ENCODE measurements around the gene KIDINS220. TPM values are rescaled to one million over a fixed set of nuclear protein-coding genes. Genes with fewer than 3 reads are reported as not detected.

The KIDINS220 gene
- total and polyA plus RNA-seq, 2 of the 13 experiments (the other 11 are each of a cell fraction or from before 2014, with no cell fraction given), result 25.2 to 32.3 TPM

DNA sequence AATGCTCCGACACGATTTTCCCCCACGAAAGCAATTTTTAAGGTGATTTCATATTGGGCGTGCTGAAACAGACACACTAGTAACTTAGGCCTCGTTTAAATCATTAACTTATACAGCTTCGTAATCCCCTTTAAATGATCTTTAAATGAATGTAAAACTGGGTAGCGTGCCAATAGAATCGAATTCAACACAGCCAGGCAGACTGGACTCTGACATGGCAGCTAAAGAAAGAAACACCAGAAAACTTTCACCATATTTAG, 157.9 kb downstream of the KIDINS220 start (continued):
- TF ChIP-seq ZNF564 (CRISPR knock-in tag; IDR thresholded peaks at IDR 0.05) (no peak), ZNF468 (CRISPR knock-in tag; IDR thresholded peaks at IDR 0.05) (0 out of 2 replicates have a peak, but pooled peaks have one; percentile 52), TBX3 (IDR thresholded peaks at IDR 0.05; ENCODE audit: borderline replicate concordance) (no peak), RARG (CRISPR knock-in tag; IDR thresholded peaks at IDR 0.05; ENCODE audit: low read depth) (no peak), DMAP1 (CRISPR knock-in tag; IDR thresholded peaks at IDR 0.05) (0 out of 2 replicates have a peak, but pooled peaks have one; percentile 4), ZNF550 (CRISPR knock-in tag; IDR thresholded peaks at IDR 0.05; ENCODE audit: borderline replicate concordance) (no peak), ZNF263 (CRISPR knock-in tag; IDR thresholded peaks at IDR 0.05) (no peak), ZNF749 (CRISPR knock-in tag; IDR thresholded peaks at IDR 0.05; ENCODE audit: borderline replicate concordance) (0 out of 2 replicates have a peak, but pooled peaks have one; percentile 30), TOPORS (CRISPR knock-in tag; IDR thresholded peaks at IDR 0.05) (no peak), SKI (IDR thresholded peaks at IDR 0.05; ENCODE audit: partially characterized antibody) (no peak), MYNN (CRISPR knock-in tag; IDR thresholded peaks at IDR 0.05; ENCODE audit: low read depth) (no peak), REL (CRISPR knock-in tag; conservative IDR thresholded peaks at IDR 0.05) (peak; percentile 63; the same call in 1 of the 2 replicates), ZNF841 (CRISPR knock-in tag; IDR thresholded peaks at IDR 0.05; ENCODE audit: borderline replicate concordance) (no peak), ETV6 (CRISPR knock-in tag; conservative IDR thresholded peaks at IDR 0.05) (no peak), RARA (CRISPR knock-in tag; IDR thresholded peaks at IDR 0.05) (no peak), ZNF605 (CRISPR knock-in tag; IDR thresholded peaks at IDR 0.05) (no peak), SMAD3 (CRISPR knock-in tag; IDR thresholded peaks at IDR 0.05) (0 out of 2 replicates have a peak, but pooled peaks have one; percentile 6)
- TF ChIP-seq, protein P1, sequence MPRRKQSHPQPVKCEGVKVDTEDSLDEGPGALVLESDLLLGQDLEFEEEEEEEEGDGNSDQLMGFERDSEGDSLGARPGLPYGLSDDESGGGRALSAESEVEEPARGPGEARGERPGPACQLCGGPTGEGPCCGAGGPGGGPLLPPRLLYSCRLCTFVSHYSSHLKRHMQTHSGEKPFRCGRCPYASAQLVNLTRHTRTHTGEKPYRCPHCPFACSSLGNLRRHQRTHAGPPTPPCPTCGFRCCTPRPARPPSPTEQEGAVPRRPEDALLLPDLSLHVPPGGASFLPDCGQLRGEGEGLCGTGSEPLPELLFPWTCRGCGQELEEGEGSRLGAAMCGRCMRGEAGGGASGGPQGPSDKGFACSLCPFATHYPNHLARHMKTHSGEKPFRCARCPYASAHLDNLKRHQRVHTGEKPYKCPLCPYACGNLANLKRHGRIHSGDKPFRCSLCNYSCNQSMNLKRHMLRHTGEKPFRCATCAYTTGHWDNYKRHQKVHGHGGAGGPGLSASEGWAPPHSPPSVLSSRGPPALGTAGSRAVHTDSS (CRISPR knock-in tag; conservative IDR thresholded peaks at IDR 0.05), result no peak
- TF ChIP-seq, protein P2, sequence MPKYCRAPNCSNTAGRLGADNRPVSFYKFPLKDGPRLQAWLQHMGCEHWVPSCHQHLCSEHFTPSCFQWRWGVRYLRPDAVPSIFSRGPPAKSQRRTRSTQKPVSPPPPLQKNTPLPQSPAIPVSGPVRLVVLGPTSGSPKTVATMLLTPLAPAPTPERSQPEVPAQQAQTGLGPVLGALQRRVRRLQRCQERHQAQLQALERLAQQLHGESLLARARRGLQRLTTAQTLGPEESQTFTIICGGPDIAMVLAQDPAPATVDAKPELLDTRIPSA (CRISPR knock-in tag; IDR thresholded peaks at IDR 0.05; ENCODE audit: borderline replicate concordance), result no peak
- TF ChIP-seq, protein P3, sequence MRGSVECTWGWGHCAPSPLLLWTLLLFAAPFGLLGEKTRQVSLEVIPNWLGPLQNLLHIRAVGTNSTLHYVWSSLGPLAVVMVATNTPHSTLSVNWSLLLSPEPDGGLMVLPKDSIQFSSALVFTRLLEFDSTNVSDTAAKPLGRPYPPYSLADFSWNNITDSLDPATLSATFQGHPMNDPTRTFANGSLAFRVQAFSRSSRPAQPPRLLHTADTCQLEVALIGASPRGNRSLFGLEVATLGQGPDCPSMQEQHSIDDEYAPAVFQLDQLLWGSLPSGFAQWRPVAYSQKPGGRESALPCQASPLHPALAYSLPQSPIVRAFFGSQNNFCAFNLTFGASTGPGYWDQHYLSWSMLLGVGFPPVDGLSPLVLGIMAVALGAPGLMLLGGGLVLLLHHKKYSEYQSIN (CRISPR knock-in tag; IDR thresholded peaks at IDR 0.05; ENCODE audit: borderline replicate concordance), result no peak
- TF ChIP-seq, protein P4, sequence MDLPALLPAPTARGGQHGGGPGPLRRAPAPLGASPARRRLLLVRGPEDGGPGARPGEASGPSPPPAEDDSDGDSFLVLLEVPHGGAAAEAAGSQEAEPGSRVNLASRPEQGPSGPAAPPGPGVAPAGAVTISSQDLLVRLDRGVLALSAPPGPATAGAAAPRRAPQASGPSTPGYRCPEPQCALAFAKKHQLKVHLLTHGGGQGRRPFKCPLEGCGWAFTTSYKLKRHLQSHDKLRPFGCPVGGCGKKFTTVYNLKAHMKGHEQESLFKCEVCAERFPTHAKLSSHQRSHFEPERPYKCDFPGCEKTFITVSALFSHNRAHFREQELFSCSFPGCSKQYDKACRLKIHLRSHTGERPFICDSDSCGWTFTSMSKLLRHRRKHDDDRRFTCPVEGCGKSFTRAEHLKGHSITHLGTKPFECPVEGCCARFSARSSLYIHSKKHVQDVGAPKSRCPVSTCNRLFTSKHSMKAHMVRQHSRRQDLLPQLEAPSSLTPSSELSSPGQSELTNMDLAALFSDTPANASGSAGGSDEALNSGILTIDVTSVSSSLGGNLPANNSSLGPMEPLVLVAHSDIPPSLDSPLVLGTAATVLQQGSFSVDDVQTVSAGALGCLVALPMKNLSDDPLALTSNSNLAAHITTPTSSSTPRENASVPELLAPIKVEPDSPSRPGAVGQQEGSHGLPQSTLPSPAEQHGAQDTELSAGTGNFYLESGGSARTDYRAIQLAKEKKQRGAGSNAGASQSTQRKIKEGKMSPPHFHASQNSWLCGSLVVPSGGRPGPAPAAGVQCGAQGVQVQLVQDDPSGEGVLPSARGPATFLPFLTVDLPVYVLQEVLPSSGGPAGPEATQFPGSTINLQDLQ (CRISPR knock-in tag; IDR thresholded peaks at IDR 0.05), result no peak
- TF ChIP-seq, protein P5, sequence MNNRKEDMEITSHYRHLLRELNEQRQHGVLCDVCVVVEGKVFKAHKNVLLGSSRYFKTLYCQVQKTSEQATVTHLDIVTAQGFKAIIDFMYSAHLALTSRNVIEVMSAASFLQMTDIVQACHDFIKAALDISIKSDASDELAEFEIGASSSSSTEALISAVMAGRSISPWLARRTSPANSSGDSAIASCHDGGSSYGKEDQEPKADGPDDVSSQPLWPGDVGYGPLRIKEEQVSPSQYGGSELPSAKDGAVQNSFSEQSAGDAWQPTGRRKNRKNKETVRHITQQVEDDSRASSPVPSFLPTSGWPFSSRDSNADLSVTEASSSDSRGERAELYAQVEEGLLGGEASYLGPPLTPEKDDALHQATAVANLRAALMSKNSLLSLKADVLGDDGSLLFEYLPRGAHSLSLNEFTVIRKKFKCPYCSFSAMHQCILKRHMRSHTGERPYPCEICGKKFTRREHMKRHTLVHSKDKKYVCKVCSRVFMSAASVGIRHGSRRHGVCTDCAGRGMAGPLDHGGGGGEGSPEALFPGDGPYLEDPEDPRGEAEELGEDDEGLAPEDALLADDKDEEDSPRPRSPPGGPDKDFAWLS (CRISPR knock-in tag; IDR thresholded peaks at IDR 0.05; ENCODE audit: borderline replicate concordance), result no peak; the same call in 1 of the 2 replicates
- TF ChIP-seq, protein P6, sequence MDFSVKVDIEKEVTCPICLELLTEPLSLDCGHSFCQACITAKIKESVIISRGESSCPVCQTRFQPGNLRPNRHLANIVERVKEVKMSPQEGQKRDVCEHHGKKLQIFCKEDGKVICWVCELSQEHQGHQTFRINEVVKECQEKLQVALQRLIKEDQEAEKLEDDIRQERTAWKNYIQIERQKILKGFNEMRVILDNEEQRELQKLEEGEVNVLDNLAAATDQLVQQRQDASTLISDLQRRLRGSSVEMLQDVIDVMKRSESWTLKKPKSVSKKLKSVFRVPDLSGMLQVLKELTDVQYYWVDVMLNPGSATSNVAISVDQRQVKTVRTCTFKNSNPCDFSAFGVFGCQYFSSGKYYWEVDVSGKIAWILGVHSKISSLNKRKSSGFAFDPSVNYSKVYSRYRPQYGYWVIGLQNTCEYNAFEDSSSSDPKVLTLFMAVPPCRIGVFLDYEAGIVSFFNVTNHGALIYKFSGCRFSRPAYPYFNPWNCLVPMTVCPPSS (IDR thresholded peaks at IDR 0.05), result no peak

Data from HepG2 (cell line).